Measurements from ENCODE around the gene TPM2. TPM values are rescaled to one million over a fixed set of nuclear protein-coding genes. Genes with fewer than 3 reads are reported as not detected.

The TPM2 gene
- total and polyA plus RNA-seq, 10 of the 15 experiments (the other 5 are each of a cell fraction or from before 2014, with no cell fraction given) = 0.11 to 9.3 (median 1.1) TPM

GRCh38 chr9:35729700-35730485 lies 40.2 kb upstream of the TPM2 start:
- ATAC-seq (no peak), DNase-seq (ENCODE audit: low read depth, low spot score) (no peak), FAIRE-seq (no peak)
- H3K4me3 ChIP-seq = peak overlapping the region; percentile 93
- ChIA-PET RAD21 (ENCODE audit: unreplicated experiment) (interaction anchor here (0.5 to 8.6 kb wide), 10 partner anchors 18 to 634 kb away, joined by 3 to 133 read pairs (median 14); partner anchors contain the start of genes CCDC107, CD72, GBA2 and HINT2), POLR2A (interaction anchor here (0.7 to 8.1 kb wide), 12 partner anchors 11 to 125 kb away, joined by 3 to 163 read pairs (median 13); partner anchors contain the start of genes ARHGEF39, CCDC107, GBA2 and RGP1), CTCF (interaction anchor here (0.6 to 9.5 kb wide), 20 partner anchors 9 to 152 kb away, joined by 3 to 183 read pairs (median 12); partner anchors contain the start of genes ARHGEF39, CCDC107, GBA2 and HINT2), SMC1A (ENCODE audit: uncharacterized antibody, unreplicated experiment) (interaction anchor here (0.6 to 8.0 kb wide), 14 partner anchors 12 to 117 kb away, joined by 3 to 145 read pairs (median 7); partner anchors contain the start of genes ARHGEF39, CCDC107, CD72 and GBA2)
- H3K9me3 ChIP-seq (replicated peaks; ENCODE audit: control insufficient read depth, insufficient read depth, low read length) = no peaks in the 10 kb centered on the region
- H4K20me1 ChIP-seq (ENCODE audit: control insufficient read depth, insufficient read depth) = no peaks in the 10 kb centered on the region
- WGBS (ENCODE audit: insufficient coverage, insufficient replicate concordance, low lambda C conversion rate, missing lambda C conversion rate) = 10% methylated on average over 6 of the region's 6 CpGs
- H3K9ac ChIP-seq (ENCODE audit: control insufficient read depth, insufficient read depth, low read length) = peak overlapping the region; percentile 90
- no peak overlapping the region for H2AFZ ChIP-seq (ENCODE audit: control insufficient read depth, low read depth, low read length)
- intact Hi-C loops (cut with micrococcal nuclease; ENCODE audit: unreplicated experiment) (loop anchor here (1.0 to 10.0 kb wide), 4 partner anchors 34 to 655 kb away; partner anchors contain the start of genes ATOSB, CCDC107, FANCG and RMRP), in situ Hi-C loops (cut with MboI) (loop anchor here (5.0 to 10.0 kb wide), 2 partner anchors 123 to 625 kb away; partner anchors contain the start of genes STOML2 and TESK1)
- peaks cover 76% of the 10 kb centered on the region for H3K79me2 ChIP-seq (ENCODE audit: control insufficient read depth, insufficient read depth, low read length)
- peak overlapping the region; percentile 92 for H3K27ac ChIP-seq (ENCODE audit: control insufficient read depth, insufficient read depth)
- H3K27me3 ChIP-seq (replicated peaks in 1 of 2; ENCODE audit: control insufficient read depth in 2 of 2, insufficient read depth in 2 of 2, low read length in 1 of 2) = no peaks in the 10 kb centered on the region
- H3K36me3 ChIP-seq (ENCODE audit: control insufficient read depth in 2 of 2, insufficient read depth in 2 of 2, low read length in 1 of 2) = peaks cover 8% of the 10 kb centered on the region in 2 experiments; a peak in 3 of 4 replicates
- H3K4me1 ChIP-seq (ENCODE audit: control insufficient read depth, insufficient read depth, low read length) = peaks cover 23% of the 10 kb centered on the region
- BruUV-seq (replicated peaks) = no TSS peak
- H3K4me2 ChIP-seq (ENCODE audit: control insufficient read depth, insufficient read depth) = peak overlapping the region; percentile 99
- TF ChIP-seq PAX8 (IDR thresholded peaks at IDR 0.05) (no peak), CREB1 (IDR thresholded peaks at IDR 0.05; ENCODE audit: low read depth) (no peak), RELA (IDR thresholded peaks at IDR 0.05; ENCODE audit: borderline replicate concordance, partially characterized antibody) (no peak), BACH1 (IDR thresholded peaks at IDR 0.05; ENCODE audit: borderline replicate concordance) (no peak), CEBPZ (IDR thresholded peaks at IDR 0.05; ENCODE audit: low read depth, low read length) (no peak), HDAC2 (IDR thresholded peaks at IDR 0.05) (no peak), ATF7 (IDR thresholded peaks at IDR 0.05; ENCODE audit: low read depth) (0 out of 2 replicates have a peak, but pooled peaks have one; percentile 47), ASH2L (IDR thresholded peaks at IDR 0.05; ENCODE audit: borderline replicate concordance, low read depth) (no peak), USF2 (IDR thresholded peaks at IDR 0.05; ENCODE audit: borderline replicate concordance, low read depth, low read length) (no peak), ATF2 (IDR thresholded peaks at IDR 0.05; ENCODE audit: low read length) (no peak), CTCF (IDR thresholded peaks at IDR 0.05 in 2 of 3, conservative IDR thresholded peaks at IDR 0.05 in 1 of 3; ENCODE audit: control insufficient read depth in 2 of 3, extremely low read depth in 1 of 3, insufficient read depth in 1 of 3, low read depth in 3 of 3, low read length in 3 of 3) (peak; percentile 53 to 59 (median 53)), ZBED1 (IDR thresholded peaks at IDR 0.05; ENCODE audit: borderline replicate concordance) (no peak), IRF5 (IDR thresholded peaks at IDR 0.05; ENCODE audit: borderline replicate concordance) (no peak)
